MV-4-11 (cell line): ENCODE data around the gene GMEB2.

Source experiments
- DNase-seq: peaks from one replicate; lab custom pipeline; 2025; lab: John Stamatoyannopoulos, UW

Gene GMEB2

DNA sequence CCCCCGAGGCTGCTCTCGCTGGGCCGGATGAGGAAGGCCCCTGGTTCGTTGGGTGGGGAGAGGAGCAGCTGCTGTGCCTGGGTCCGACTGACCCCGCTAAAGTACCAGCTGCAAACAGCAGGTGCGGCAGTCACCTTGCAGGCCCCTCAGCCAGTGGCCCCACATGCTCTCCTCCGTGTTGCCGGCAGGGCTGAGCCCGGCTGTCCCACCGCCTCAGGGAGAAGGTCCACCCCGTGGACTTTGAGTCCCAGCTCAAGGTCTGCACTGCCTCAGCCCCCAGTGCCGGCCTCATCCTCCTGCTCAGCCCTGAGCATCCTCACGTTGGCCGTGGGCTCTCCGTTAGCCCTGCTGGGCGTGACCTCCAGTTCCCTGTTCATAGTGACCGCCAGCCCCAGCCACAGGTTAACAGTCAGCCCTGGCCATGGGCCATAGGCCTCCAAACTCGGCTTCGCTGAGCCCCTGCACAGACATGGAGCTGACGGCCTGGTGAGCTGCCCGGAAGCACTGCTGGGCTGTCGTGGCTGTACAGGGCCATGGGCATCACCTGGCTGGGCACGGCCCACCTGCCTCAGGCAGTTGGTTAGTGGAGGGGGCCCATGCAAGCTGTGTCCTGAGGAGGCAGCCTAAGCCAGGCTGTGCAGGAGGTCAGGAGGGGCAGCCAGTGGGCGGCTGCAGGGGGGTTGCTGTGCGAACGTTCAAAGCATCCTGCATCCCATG is 82.5 kb downstream of the GMEB2 start:
- no peak for DNase-seq

DNA sequence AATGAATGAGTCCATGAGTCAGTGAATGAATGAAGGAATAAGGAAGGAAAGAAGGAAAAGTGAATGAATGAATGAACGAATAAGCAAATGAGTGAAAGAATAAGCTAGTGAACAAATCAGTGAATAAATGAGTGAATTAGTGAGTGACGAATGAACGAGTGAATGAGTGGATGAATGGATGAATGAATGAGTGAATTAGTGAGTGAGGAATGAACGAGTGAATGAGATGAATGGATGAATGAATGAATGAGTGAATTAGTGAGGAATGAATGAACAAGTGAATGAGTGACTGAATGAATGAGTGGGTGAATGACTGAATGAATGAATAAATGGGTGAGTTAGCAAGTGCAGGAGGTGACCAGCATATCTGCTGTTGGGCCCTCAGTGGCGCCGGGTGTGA is 83.2 kb downstream of the GMEB2 start:
- no peak for DNase-seq

DNA sequence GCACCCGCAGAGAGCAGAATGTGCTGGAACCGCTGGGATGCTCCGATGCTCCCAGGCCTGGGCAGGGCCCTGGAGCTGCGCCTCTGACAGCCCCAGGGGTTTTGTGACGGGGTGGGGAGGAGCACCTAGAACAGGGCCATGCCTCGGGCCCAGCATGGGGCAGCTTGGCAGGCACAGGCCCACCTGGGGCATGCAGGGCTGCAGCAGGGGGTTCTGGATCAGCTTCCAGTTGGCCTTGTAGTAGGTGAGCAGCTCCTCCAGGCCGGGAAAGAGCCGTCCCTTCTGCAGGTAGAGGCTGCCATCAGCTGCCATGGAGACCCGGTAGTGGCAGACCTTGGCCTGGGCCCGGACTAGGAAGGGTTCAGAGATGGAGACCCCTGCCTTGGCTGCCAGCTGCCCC is 83.8 kb downstream of the GMEB2 start:
- DNase-seq: no peak

DNA sequence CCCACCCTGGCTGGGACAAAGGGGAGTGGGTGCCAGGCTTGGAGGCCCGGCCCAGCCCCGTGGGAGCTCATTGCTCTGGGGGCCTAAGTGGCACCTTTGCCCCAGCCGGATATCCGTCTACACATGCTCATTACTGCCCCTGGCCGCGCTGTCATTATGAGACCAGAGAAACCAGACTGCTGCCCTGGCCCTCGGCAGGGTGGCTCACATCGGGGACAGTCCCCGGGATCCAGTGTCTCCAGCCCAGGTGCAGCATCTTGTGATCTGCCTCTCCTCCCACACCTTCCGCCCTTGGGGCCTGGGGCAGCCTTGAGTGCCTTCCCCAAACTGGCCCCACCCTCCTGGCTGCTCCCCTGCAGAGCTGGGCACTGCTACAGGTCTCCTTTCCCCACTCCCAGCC is 84.2 kb downstream of the GMEB2 start:
- no peak for DNase-seq

DNA sequence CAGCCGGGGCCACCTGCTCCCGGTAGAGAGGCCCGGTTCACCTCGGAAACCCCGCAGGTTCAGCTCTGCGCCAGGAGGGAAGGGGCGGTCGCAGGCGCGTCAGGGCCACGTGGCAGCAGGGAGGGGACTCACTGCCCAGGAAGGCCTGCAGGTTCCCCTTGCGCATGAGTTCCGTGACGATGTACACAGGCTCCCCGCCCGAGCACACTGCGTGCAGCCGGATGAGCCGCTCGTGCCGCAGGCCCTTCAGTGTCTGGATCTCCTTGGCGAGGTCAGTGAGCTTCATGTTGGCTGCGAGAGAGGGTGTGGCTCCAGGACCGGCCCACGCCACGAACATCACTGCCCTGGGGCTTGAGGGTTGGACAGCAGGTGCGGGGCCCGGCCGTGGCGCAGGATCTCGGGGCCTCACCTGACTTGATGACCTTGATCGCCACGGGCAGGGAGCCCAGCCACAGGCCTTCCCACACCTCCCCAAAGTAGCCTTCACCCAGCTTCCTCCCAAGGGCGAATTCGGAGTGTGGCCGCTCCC is 84.8 kb downstream of the GMEB2 start:
- DNase-seq: no peak

DNA sequence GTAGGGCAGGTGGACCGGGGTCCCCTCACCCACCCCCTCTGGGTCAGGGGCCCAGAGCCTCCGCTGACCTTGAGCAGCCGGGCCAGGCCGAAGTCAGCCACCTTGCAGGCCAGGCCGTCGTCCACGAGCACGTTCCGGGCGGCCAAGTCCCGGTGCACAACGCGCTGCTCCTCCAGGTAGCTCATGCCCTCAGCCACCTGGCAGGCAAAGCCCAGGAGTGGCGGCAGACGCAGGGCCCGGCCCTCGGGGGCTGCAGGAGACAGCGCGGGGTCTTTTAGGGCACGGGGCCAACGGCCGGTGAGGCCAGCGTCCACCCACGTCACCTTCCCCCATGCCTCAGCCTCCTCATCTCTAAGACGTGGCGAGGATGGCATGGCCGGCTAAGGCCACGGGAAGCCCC is 85.5 kb downstream of the GMEB2 start:
- DNase-seq: no peak

DNA sequence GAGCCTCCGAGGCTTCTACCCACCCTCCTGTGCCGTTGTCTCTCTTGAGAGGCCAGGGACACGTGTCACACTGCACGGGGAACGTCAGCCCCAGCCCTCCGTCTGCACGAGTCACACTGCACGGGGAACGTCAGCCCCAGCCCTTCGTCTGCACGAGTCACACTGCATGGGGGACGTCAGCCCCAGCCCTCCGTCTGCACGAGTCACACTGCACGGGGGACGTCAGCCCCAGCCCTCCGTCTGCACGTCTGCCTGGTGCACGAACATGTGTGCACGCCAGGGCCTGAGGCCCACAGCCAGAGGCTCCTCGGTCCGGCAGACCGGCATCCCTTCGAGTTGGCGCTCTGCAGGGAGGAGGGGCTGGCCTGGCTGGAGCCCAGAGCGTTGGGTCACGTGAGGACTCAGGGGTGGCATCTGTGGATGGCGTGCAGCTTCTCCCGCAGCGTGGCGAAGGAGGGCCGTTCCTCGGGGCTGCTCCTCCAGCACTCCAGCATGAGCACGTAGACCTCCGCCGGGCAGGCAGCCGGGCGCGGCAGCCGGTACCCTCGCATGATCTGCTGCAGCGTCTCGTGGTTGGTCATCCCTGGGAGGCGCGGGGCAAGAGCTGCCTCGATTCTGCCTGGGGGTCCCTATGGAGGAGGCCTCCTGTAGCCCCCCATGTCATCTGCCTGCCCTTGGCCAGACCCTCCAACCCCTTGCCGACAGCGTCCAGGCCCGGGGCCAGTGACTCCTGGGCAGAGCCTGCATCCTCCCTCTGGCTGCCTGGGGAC is 86.3 kb downstream of the GMEB2 start:
- DNase-seq: no peak

DNA sequence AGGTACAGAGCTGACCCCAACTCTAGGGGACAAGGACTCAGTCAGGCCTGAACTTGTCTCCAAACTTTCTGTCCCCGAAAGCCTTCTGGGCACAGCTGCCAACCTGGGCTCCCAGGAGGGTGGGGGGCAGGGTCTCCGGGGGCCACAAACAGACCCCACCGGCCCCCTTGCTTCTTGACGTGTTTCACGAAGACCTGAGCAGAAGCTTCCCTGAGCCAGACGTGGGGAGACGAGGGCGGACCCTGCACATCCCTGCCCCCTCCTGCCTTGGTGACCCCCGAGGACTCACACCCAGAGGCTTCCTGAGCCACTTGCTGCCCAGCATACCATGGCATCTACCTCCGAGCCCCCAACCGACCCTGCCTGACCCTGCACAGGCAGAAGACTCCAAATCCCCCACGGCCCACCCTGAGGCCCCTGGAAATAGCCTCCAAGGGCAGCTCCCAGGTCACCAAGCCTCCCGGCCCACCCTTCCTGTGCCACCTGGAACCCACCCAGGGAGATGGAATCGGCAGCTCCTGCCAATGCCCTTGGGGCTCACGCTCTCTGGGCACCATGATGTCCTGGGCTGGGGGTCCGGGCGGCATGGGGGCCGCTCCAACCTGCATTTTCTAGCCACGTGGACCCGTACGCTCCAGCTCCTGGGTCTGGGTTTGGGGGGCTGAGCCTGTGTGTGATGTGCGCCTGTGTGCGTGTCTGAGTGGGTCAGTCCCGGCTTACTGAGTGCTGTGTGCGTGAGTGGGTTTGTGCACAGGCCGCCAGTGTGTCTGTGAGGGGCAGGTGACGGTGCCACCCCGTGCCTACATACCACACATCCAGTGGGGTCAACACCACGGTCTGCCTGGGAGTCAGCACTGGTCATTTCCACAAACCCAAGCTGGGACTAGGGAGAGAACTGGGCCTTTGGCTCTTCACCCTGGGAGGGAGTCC is 87.2 kb downstream of the GMEB2 start:
- DNase-seq: no peak

DNA sequence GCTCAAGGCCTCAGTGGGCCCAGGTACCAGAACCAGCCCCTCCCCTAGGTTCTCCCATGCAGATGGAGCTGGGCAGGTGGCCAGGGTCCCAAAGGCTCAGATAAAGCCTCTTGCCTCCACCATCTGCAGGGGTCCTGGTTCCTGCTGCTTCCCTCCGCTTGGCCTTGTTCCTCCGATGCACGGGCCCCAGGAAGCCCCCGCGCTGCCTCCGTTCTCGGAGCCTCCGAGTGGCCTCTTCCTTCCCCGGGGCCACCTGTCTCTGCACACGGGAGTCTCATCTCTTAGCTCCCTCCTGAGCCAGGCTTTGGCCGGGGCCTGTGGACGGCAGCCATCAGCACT is 87.8 kb downstream of the GMEB2 start:
- no peak for DNase-seq

DNA sequence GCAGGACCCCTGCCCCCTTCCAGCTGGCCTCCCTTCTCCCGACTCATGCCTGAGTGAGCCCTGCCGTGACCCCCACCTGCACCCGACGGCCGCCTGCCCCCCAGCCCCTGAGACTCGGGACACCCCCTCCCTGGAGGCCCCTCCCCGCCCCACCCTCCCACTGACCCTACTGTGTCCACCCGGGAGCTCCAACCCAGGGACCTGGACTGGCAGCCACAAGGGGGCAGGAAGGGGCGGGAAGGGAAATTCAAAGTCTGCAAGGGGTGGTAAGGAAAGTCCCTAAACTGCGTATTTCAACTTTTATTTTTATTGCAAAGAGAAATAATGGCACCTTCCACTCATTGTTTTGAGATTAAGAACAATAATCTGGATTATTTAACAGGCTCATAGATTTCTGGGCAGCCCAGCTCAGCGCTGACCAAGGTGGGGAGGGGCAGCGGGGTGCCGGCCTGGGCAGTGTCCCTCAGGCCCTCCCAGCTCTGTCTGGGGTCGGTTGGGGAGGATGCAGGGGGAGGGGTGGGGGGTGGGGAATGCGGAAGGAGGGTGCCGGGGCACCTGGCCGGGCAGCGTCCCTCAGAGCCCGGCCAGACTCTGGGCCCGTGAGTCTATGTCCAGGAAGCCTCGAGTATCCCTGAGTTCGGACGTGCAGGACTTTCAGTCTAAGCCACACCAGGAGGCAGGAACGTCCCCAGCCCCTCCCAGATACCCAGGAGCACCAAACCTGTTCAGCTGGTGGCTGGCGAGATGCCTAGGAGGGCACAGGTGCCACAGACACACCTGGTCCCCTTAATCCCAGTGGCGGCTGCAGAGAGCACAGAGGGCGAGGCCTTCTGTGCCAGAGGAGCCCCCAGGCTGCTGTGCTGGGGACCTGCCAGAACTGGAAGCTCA is 88.5 kb downstream of the GMEB2 start:
- no peak for DNase-seq
